Hematopoietic multipotent progenitor cell treated with erythropoietin and hydrocortisone succinate and interleukin-3 and kit ligand, for 8 days (in vitro differentiated cells): ENCODE data around the gene PHKA2.
A peak's percentile ranks its signal among the peaks of the same experiment; 100 is the strongest.
"Not testable (repeated sequence)": the region's sequence is repeated elsewhere in the genome, so short reads cannot be mapped to it uniquely, and the experiment has no call there.

ENCODE experiments used
- DNase-seq: peaks from one replicate; pipeline ENCODE4 v3.0.0-alpha.2; 2015

PHKA2 gene

GRCh38 chrX:18983666-18984380 is at the start of gene PHKA2:
Gene PHKA2 (minus strand): TSS chrX:18984114. CDS start chrX:18983932, 182 bp downstream.
- DNase-seq = no peak

- no peak for DNase-seq
Measured at GRCh38 chrX:19030805-19031204, 46.9 kb upstream of the PHKA2 start.

GRCh38 chrX:19028560-19028959 is 44.6 kb upstream of the PHKA2 start:
- no peak for DNase-seq

GRCh38 chrX:19024366-19024765 is 40.5 kb upstream of the PHKA2 start:
- DNase-seq = no peak

GRCh38 chrX:19019996-19020395 is 36.1 kb upstream of the PHKA2 start:
- no peak for DNase-seq

GRCh38 chrX:19017271-19017670 is 33.4 kb upstream of the PHKA2 start:
- DNase-seq = peak; percentile 4

GRCh38 chrX:19016614-19017013 is 32.7 kb upstream of the PHKA2 start:
- DNase-seq = not testable (repeated sequence)

GRCh38 chrX:19007868-19008267 is 24.0 kb upstream of the PHKA2 start:
- DNase-seq = no peak

- no peak for DNase-seq
Measured at GRCh38 chrX:19007011-19007410, 23.1 kb upstream of the PHKA2 start.

GRCh38 chrX:19005909-19006308 is 22.0 kb upstream of the PHKA2 start:
- no peak for DNase-seq

- no peak for DNase-seq
Measured at GRCh38 chrX:19003756-19004155, 19.8 kb upstream of the PHKA2 start.

GRCh38 chrX:18998653-18999052 is 14.7 kb upstream of the PHKA2 start:
- no peak for DNase-seq

- DNase-seq = no peak
Measured at GRCh38 chrX:18997916-18998315, 14.0 kb upstream of the PHKA2 start.

- DNase-seq = no peak
Measured at GRCh38 chrX:18996536-18996935, 12.6 kb upstream of the PHKA2 start.

GRCh38 chrX:18995221-18995620 is 11.3 kb upstream of the PHKA2 start:
- DNase-seq = no peak

- no peak for DNase-seq
Measured at GRCh38 chrX:18994713-18995112, 10.8 kb upstream of the PHKA2 start.

GRCh38 chrX:18992829-18993228 is 8.9 kb upstream of the PHKA2 start:
- no peak for DNase-seq

GRCh38 chrX:18985186-18985435 is 1.2 kb upstream of the PHKA2 start:
- DNase-seq = no peak

- peak; percentile 85 for DNase-seq
Measured at GRCh38 chrX:18984381-18985185, 669 bp upstream of the PHKA2 start.

GRCh38 chrX:18981124-18981807 is 2.6 kb downstream of the PHKA2 start:
- DNase-seq = no peak

- DNase-seq = peak; percentile 50
Measured at GRCh38 chrX:18980262-18980661, 3.7 kb downstream of the PHKA2 start.

GRCh38 chrX:18974993-18975392 is 8.9 kb downstream of the PHKA2 start:
- no peak for DNase-seq

GRCh38 chrX:18973527-18974192 is 10.3 kb downstream of the PHKA2 start:
- DNase-seq = peak; percentile 60

GRCh38 chrX:18971506-18971905 is 12.4 kb downstream of the PHKA2 start:
- DNase-seq = no peak
